A204.1 (cell line): ENCODE measurements around the gene BMAL2.

Experiments
- FAIRE-seq: peaks from 2 replicates; lab custom pipeline; 2012; peaks lifted over from hg19 to GRCh38; lab: Jason Lieb, UNC

BMAL2 gene

GRCh38 chr12:27359578-27360340 is 27.1 kb downstream of the BMAL2 start:
- no peak for FAIRE-seq

GRCh38 chr12:27361372-27361771 is 28.7 kb downstream of the BMAL2 start:
- FAIRE-seq = peak; percentile 23

GRCh38 chr12:27366621-27367020 is 34.0 kb downstream of the BMAL2 start:
- FAIRE-seq = no peak

- FAIRE-seq = no peak
Measured at GRCh38 chr12:27367078-27367477, 34.4 kb downstream of the BMAL2 start.

GRCh38 chr12:27382171-27382795 is 49.6 kb downstream of the BMAL2 start:
- FAIRE-seq = no peak
